Cardiac muscle cell (in vitro differentiated cells and primary cell): ENCODE results near the gene TMEM115. TPM values are rescaled to one million over a fixed set of nuclear protein-coding genes. Genes with fewer than 3 reads are reported as not detected.

Experiments
- DNase-seq, 2 donors: peaks; one replicate each; pipeline versions ENCODE4 v3.0.0 to v3.0.0-alpha.2; 2010 to 2017; ENCODE audit warnings: low read depth in 1 of 2, low spot score in 1 of 2
- H3K27ac ChIP-seq: fragments of 200-600 bp; sonication (generic); 2 replicates; pipeline ENCODE4 v1.5.1; 2016
- H3K27me3 ChIP-seq: fragments of 200-600 bp; sonication (generic); 2 replicates; pipeline ENCODE4 v1.6.0; 2016; ENCODE audit warnings: control low read depth
- H3K36me3 ChIP-seq: fragments of 200-600 bp; sonication (generic); 2 replicates; pipeline ENCODE4 v1.5.1; 2016; ENCODE audit warnings: control low read depth
- H3K4me1 ChIP-seq: fragments of 200-600 bp; sonication (generic); 2 replicates; pipeline ENCODE4 v1.8.1; 2017; ENCODE audit warnings: low read depth, mild to moderate bottlenecking, mixed run types
- H3K4me3 ChIP-seq: fragments of 200-600 bp; sonication (generic); 2 replicates; pipeline ENCODE4 v1.5.1; 2016; ENCODE audit warnings: mild to moderate bottlenecking
- H3K9me3 ChIP-seq: fragments of 200-600 bp; sonication (generic); 2 replicates; pipeline ENCODE4 v1.5.1; 2017; ENCODE audit warnings: low read depth, mild to moderate bottlenecking, control low read depth
- polyA plus RNA-seq: library from polyadenylated mRNA; unstranded; fragments of >200 nt; fragmentation: Nextera tagmentation; extraction: Ambion mirVana; gene quantifications from 2 replicates; pipeline ENCODE4 v1.2.1, GENCODE V29; 2016
- total RNA-seq: library from RNA; depleted of rRNA; stranded (reverse); fragments of >200 nt; gene quantifications from 2 replicates; pipeline ENCODE4 v1.2.3, GENCODE V29; 2016
- TF ChIP-seq, protein P1 (sequence below): IDR thresholded peaks from 2 replicates; pipeline ENCODE4 v1.5.1; 2012; ENCODE audit warnings: low read depth, mild to moderate bottlenecking, low read length

The TMEM115 gene
- total and polyA plus RNA-seq, 2 experiments from 2014 or later, result 57.9 to 67.0 TPM

DNA sequence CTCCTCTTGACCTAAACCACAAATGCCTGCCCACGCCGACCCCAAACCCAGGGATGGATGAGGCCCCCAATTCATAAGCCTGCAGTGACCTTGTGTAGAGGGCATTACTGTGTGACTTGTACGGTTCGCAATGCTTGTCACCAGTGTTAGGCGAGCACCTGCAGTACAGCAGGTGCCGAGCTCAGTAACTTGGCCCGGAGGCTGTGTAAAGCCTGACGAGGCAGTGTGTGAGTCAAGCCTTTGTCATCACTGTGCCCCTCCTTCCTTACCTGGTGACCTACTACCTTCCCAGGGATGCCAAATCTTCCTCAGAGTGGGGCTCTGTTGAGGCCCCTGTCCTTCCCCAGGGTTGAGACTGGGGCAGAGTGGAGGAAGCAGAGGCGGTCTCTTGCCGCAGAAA lies 37.2 kb upstream of the TMEM115 start:
- no peak overlapping the region for H3K27ac ChIP-seq
- no peaks in the 10 kb centered on the region for H3K9me3 ChIP-seq
- no peaks in the 10 kb centered on the region for H3K36me3 ChIP-seq
- H3K4me3 ChIP-seq, result no peak overlapping the region
- TF ChIP-seq, protein P1, sequence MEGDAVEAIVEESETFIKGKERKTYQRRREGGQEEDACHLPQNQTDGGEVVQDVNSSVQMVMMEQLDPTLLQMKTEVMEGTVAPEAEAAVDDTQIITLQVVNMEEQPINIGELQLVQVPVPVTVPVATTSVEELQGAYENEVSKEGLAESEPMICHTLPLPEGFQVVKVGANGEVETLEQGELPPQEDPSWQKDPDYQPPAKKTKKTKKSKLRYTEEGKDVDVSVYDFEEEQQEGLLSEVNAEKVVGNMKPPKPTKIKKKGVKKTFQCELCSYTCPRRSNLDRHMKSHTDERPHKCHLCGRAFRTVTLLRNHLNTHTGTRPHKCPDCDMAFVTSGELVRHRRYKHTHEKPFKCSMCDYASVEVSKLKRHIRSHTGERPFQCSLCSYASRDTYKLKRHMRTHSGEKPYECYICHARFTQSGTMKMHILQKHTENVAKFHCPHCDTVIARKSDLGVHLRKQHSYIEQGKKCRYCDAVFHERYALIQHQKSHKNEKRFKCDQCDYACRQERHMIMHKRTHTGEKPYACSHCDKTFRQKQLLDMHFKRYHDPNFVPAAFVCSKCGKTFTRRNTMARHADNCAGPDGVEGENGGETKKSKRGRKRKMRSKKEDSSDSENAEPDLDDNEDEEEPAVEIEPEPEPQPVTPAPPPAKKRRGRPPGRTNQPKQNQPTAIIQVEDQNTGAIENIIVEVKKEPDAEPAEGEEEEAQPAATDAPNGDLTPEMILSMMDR, result no peak
- no peak for DNase-seq
- H3K4me1 ChIP-seq, result no peaks in the 10 kb centered on the region
- no peaks in the 10 kb centered on the region for H3K27me3 ChIP-seq

DNA sequence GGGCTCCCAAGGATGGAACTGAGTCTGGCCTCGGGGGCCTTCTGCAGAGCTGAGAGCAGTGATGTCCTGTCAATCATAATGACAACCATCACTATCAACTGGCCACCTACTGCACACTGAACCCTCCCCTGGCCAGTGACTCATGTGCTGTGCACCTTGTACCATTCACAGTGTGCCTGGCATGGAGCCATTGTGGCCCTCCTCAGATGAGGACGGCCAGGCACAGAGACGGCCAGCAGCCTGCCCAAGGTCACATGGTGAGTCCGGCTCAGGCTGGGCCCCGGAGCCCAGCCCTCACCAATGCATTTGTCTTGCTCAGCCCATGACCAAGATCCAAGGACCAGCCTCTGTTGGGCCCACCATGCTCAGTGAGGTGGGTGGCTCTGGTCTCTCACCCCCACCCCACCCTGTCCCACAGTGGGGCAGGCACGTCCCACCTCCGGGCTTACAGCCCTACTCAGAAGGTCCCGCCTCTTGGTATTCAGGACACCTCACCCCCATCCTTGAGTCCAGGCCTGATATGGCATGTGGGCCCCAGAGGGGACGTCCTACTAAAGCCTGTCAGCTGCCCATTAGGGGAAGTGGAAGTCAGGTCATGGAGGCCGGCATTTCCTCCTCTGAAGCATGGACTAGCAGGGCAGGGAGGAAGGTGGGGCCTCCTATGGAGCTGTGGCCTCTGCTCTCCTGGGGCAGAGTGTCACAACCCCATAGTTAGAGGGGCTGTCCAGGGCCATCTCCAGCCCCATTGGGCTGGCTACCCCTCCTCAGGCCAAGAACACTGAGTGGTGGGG lies 35.9 kb upstream of the TMEM115 start:
- H3K9me3 ChIP-seq, result no peaks in the 10 kb centered on the region
- no peak overlapping the region for H3K27ac ChIP-seq
- H3K4me1 ChIP-seq, result no peaks in the 10 kb centered on the region
- TF ChIP-seq, protein P1, result no peak
- no peak for DNase-seq
- no peak overlapping the region for H3K4me3 ChIP-seq
- no peaks in the 10 kb centered on the region for H3K36me3 ChIP-seq
- no peaks in the 10 kb centered on the region for H3K27me3 ChIP-seq

DNA sequence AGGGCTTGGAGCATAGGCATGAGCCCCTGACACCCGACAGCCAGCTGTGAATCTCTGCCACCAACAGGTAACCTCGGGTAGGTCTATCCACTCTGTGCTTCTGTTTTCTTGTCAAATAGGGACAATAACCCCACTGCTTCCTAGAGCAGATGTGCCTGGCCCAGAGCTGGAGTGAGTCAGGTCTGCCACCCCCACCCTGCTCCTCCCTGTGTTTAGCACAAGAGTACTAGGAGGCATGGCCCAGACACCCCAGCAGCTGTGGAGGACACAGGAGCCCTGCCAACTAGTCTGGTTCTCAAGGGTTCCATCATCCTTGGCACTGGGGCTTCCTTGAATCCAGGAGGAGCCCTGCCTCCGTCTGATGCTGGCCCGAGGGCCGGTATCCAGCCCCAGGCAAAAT lies 33.7 kb upstream of the TMEM115 start:
- Histone ChIP-seq H3K4me3 (no peak overlapping the region), H3K27me3 (no peaks in the 10 kb centered on the region), H3K36me3 (no peaks in the 10 kb centered on the region), H3K4me1 (no peaks in the 10 kb centered on the region), H3K27ac (no peak overlapping the region), H3K9me3 (no peaks in the 10 kb centered on the region)
- no peak for DNase-seq
- TF ChIP-seq, protein P1, result no peak

DNA sequence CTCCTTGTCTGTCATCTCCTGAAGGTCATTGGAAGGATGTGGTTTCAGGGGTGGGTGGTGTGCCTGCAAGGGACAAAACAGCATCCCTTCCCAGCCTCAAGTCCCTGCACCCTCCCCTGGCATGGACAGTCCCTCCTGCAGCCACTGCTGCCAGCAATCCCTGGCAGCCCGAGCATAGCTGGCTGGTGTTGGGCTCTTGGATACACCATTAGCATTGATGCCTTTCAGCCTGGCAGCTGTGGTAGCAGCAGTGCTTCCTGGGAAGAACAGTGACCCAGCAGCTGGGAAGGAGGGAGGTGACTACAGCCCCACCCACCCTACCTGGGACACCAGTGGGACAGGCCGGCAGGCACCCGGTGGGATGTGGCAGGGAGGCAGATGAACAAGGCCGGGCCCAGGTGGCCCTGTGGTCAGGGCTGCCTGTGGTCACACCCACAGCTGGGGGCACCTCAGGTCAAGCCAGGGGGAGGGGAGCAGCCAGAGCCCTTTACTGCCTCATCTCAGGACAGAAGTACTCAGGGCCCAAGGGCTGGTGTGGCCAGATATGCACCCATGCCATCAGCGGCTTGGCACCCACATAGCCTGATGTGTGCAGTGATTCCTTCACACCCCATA lies 32.9 kb upstream of the TMEM115 start:
- H3K9me3 ChIP-seq, result no peaks in the 10 kb centered on the region
- H3K4me3 ChIP-seq, result no peak overlapping the region
- TF ChIP-seq, protein P1, result no peak
- DNase-seq, result no peak
- no peaks in the 10 kb centered on the region for H3K4me1 ChIP-seq
- no peak overlapping the region for H3K27ac ChIP-seq
- no peaks in the 10 kb centered on the region for H3K36me3 ChIP-seq
- H3K27me3 ChIP-seq, result no peaks in the 10 kb centered on the region

DNA sequence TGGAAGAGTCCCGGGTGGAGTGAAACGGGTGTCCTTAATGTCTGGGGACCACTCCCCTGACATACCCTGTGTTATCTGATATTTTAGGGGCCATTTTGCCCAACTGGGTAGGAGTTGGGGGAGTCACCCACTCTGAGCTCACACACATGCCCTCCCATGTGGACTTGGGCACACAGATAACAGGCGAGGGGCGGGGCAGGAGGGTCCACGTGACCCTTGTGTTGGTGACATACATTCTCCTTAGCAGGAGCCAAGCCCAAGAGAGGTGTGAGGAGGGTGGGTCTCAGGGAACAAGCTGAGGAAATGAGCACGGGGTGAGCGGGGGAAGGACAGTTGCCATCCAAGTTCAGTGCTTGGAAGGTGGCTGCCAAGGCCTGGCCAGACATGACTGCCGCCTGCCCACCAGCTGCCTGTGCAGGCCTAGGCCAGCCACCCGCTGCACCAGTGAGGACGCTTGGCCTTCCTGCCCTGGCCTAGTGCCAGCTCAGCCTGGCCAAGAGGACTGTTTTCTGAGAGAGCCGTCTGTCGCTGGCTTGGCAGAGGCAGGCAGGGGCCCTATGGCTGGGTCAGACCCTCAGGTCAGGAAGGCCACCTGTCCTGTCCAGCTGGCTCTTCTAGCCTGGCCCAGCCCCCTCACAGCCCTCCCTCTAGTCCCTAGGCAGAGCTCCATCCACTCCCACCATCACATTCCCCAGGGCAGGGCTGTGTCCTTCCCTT lies 31.3 kb upstream of the TMEM115 start:
- no peaks in the 10 kb centered on the region for H3K9me3 ChIP-seq
- H3K36me3 ChIP-seq, result no peaks in the 10 kb centered on the region
- H3K4me3 ChIP-seq, result no peak overlapping the region
- H3K27me3 ChIP-seq, result no peaks in the 10 kb centered on the region
- no peak for DNase-seq
- TF ChIP-seq, protein P1, result no peak
- H3K4me1 ChIP-seq, result no peaks in the 10 kb centered on the region
- H3K27ac ChIP-seq, result no peak overlapping the region
